ENCODE measurements around the gene PTGER2. TPM values are rescaled to one million over a fixed set of nuclear protein-coding genes. Genes with fewer than 3 reads are reported as not detected.
A peak's percentile ranks its signal among the peaks of the same experiment; 100 is the strongest.

PTGER2 gene
- total and polyA plus RNA-seq, 4 donors, result 2.0 to 20.6 (median 6.8) TPM

GRCh38 chr14:52348776-52349175 lies 34.7 kb downstream of the PTGER2 start:
- DNase-seq (peak in 2 of 3 donors; percentile 96 to 98), ATAC-seq (ENCODE audit: insufficient read depth, low FRiP score) (no peak)
- H3K4me3 ChIP-seq, result no peak overlapping the region
- H3K27ac ChIP-seq (ENCODE audit: low read depth in 1 of 2, low read length in 1 of 2), result no peak overlapping the region
- H3K36me3 ChIP-seq (ENCODE audit: control insufficient read depth in 4 of 4, insufficient read depth in 4 of 4, low read length in 4 of 4), result no peaks in the 10 kb centered on the region
- no peaks in the 10 kb centered on the region for H3K27me3 ChIP-seq (ENCODE audit: control insufficient read depth in 3 of 3, insufficient read depth in 3 of 3, low read length in 2 of 3)
- H3K9ac ChIP-seq (ENCODE audit: insufficient read depth in 1 of 2, low read length in 2 of 2), result no peak overlapping the region
- 45 to 71% methylated on average over 2 of the region's 2 CpGs for WGBS, 2 donors
- H3K4me1 ChIP-seq (ENCODE audit: control insufficient read depth in 5 of 5, insufficient read depth in 5 of 5, low read length in 5 of 5), result peaks cover 0 to 53% (median 6%) of the 10 kb centered on the region in 5 donors
- peaks cover 0 to 5% (median 1%) of the 10 kb centered on the region in 4 donors for H3K9me3 ChIP-seq (ENCODE audit: control insufficient read depth in 4 of 4, insufficient read depth in 3 of 4, low read length in 3 of 4)
- no peak for TF ChIP-seq CTCF (IDR thresholded peaks at IDR 0.05; ENCODE audit: control extremely low read depth, extremely low read depth)

GRCh38 chr14:52349731-52350130 lies 35.6 kb downstream of the PTGER2 start:
- 76 to 84% methylated on average over 2 of the region's 2 CpGs for WGBS, 2 donors
- DNase-seq, result no peak
- ATAC-seq (ENCODE audit: insufficient read depth, low FRiP score), result no peak
- H3K4me1 ChIP-seq (ENCODE audit: control insufficient read depth in 5 of 5, insufficient read depth in 5 of 5, low read length in 5 of 5), result peaks cover 0 to 55% (median 6%) of the 10 kb centered on the region in 5 donors
- H3K27ac ChIP-seq (ENCODE audit: low read depth in 1 of 2, low read length in 1 of 2), result no peak overlapping the region
- TF ChIP-seq CTCF (IDR thresholded peaks at IDR 0.05; ENCODE audit: control extremely low read depth, extremely low read depth), result no peak
- no peaks in the 10 kb centered on the region for H3K36me3 ChIP-seq (ENCODE audit: control insufficient read depth in 4 of 4, insufficient read depth in 4 of 4, low read length in 4 of 4)
- H3K9ac ChIP-seq (ENCODE audit: insufficient read depth in 1 of 2, low read length in 2 of 2), result no peak overlapping the region
- H3K9me3 ChIP-seq (ENCODE audit: control insufficient read depth in 4 of 4, insufficient read depth in 3 of 4, low read length in 3 of 4), result peaks cover 0 to 5% (median 1%) of the 10 kb centered on the region in 4 donors
- H3K27me3 ChIP-seq (ENCODE audit: control insufficient read depth in 3 of 3, insufficient read depth in 3 of 3, low read length in 2 of 3), result no peaks in the 10 kb centered on the region
- H3K4me3 ChIP-seq, result no peak overlapping the region

GRCh38 chr14:52350445-52350844 lies 36.3 kb downstream of the PTGER2 start:
- no peak overlapping the region for H3K27ac ChIP-seq (ENCODE audit: low read depth in 1 of 2, low read length in 1 of 2)
- no peaks in the 10 kb centered on the region for H3K36me3 ChIP-seq (ENCODE audit: control insufficient read depth in 4 of 4, insufficient read depth in 4 of 4, low read length in 4 of 4)
- H3K4me3 ChIP-seq, result no peak overlapping the region
- no peak overlapping the region for H3K9ac ChIP-seq (ENCODE audit: insufficient read depth in 1 of 2, low read length in 2 of 2)
- H3K9me3 ChIP-seq (ENCODE audit: control insufficient read depth in 4 of 4, insufficient read depth in 3 of 4, low read length in 3 of 4), result peaks cover 0 to 2% (median 0%) of the 10 kb centered on the region in 4 donors
- no peak for ATAC-seq (ENCODE audit: insufficient read depth, low FRiP score)
- H3K27me3 ChIP-seq (ENCODE audit: control insufficient read depth in 3 of 3, insufficient read depth in 3 of 3, low read length in 2 of 3), result no peaks in the 10 kb centered on the region
- peaks cover 2 to 62% (median 6%) of the 10 kb centered on the region in 5 donors for H3K4me1 ChIP-seq (ENCODE audit: control insufficient read depth in 5 of 5, insufficient read depth in 5 of 5, low read length in 5 of 5)
- TF ChIP-seq CTCF (IDR thresholded peaks at IDR 0.05; ENCODE audit: control extremely low read depth, extremely low read depth), result no peak
- peak in 1 of 3 donors; percentile 28 for DNase-seq
- 51 to 97% methylated on average over 3 of the region's 3 CpGs for WGBS, 2 donors

Data from lung (tissue), 12 donors.